HG02884 (cell line): ENCODE data around the gene PREB.

Experiments used
- ATAC-seq: cut with Tn5 transposase; IDR thresholded peaks from one replicate; pipeline ENCODE4 v1.9.1; 2021; ENCODE audit warnings: mild to moderate bottlenecking, moderate library complexity; ENCODE audit not compliant: unreplicated experiment

Gene PREB

GRCh38 chr2:27096748-27097297, 37.6 kb downstream of the PREB start:
- no peak for ATAC-seq

GRCh38 chr2:27095745-27096651, 38.4 kb downstream of the PREB start:
- no peak for ATAC-seq

- no peak for ATAC-seq
Measured at GRCh38 chr2:27095427-27095744, 39.0 kb downstream of the PREB start.

GRCh38 chr2:27094353-27094984, 40.0 kb downstream of the PREB start:
- ATAC-seq: no peak

- no peak for ATAC-seq
Measured at GRCh38 chr2:27093430-27094352, 40.7 kb downstream of the PREB start.

- no peak for ATAC-seq
Measured at GRCh38 chr2:27092696-27093429, 41.6 kb downstream of the PREB start.

- ATAC-seq: no peak
Measured at GRCh38 chr2:27091746-27092695, 42.4 kb downstream of the PREB start.

- no peak for ATAC-seq
Measured at GRCh38 chr2:27089111-27089954, 45.1 kb downstream of the PREB start.

- no peak for ATAC-seq
Measured at GRCh38 chr2:27088634-27089033, 45.8 kb downstream of the PREB start.

- no peak for ATAC-seq
Measured at GRCh38 chr2:27087823-27088410, 46.5 kb downstream of the PREB start.

- ATAC-seq: peak; percentile 12
Measured at GRCh38 chr2:27086724-27087593, 47.5 kb downstream of the PREB start, which contains the start of gene KHK. KHK (plus strand) TSS chr2:27086772; CDS start chr2:27087260, 488 bp downstream.

- ATAC-seq: peak; percentile 72
Measured at GRCh38 chr2:27086090-27086723, 48.2 kb downstream of the PREB start.

- no peak for ATAC-seq
Measured at GRCh38 chr2:27085673-27086089, 48.8 kb downstream of the PREB start.

- ATAC-seq: no peak
Measured at GRCh38 chr2:27085062-27085672, 49.3 kb downstream of the PREB start.

- no peak for ATAC-seq
Measured at GRCh38 chr2:27084297-27085061, 50.0 kb downstream of the PREB start.
